ENCODE results near the gene RASGEF1B.

DNA sequence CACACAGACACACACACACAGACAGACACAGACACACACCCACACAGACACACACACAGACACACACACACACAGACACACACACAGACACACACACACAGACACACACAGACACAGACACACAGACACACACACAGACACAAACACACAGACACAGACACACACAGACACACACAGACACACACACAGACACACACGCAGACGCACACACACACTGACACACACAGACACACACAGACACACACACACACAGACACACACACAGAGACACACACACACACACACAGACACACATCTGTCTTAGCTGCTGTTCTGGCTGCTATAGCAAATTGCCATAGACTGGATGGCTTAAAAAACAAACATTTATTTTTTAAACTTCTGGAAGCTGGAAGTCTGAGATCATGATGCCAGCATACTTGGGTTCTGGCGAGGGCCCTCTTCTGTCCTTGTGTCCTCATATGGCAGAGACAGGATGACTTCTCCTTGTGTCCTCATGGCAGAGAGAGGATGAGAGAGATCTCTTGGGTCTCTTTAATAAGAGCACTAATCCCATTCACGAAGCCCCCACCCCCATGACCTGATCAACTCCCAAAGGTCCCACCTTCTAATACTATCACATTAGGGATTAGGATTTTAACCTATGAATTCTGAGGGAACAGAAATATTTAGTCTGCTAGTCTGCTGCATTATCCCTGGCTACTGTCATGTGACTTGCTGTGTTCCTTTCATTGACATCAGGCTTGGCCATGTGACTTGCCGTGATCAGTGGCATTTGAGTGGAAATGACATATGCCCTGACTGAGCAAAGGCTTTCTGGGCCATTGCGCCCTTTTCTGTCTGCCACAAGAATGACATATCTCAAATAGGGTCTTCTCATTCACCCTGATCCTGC lies 32.7 kb upstream of the RASGEF1B start:
- TF ChIP-seq, protein P1, sequence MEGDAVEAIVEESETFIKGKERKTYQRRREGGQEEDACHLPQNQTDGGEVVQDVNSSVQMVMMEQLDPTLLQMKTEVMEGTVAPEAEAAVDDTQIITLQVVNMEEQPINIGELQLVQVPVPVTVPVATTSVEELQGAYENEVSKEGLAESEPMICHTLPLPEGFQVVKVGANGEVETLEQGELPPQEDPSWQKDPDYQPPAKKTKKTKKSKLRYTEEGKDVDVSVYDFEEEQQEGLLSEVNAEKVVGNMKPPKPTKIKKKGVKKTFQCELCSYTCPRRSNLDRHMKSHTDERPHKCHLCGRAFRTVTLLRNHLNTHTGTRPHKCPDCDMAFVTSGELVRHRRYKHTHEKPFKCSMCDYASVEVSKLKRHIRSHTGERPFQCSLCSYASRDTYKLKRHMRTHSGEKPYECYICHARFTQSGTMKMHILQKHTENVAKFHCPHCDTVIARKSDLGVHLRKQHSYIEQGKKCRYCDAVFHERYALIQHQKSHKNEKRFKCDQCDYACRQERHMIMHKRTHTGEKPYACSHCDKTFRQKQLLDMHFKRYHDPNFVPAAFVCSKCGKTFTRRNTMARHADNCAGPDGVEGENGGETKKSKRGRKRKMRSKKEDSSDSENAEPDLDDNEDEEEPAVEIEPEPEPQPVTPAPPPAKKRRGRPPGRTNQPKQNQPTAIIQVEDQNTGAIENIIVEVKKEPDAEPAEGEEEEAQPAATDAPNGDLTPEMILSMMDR (IDR thresholded peaks at IDR 0.05), result no peak
- TF ChIP-seq POLR2A (IDR thresholded peaks at IDR 0.05; ENCODE audit: low read depth) (no peak), POLR2AphosphoS5 (IDR thresholded peaks at IDR 0.05) (no peak)

Data from esophagus muscularis mucosa (tissue), 3 donors.